Kidney capillary endothelial cell (primary cell): ENCODE results near the gene LIN9.
"Not testable (repeated sequence)": the region's sequence is repeated elsewhere in the genome, so short reads cannot be mapped to it uniquely, and the experiment has no call there.

Experiments
- DNase-seq: peaks from one replicate; pipeline ENCODE4 v3.0.0-alpha.2; 2018; ENCODE audit warnings: low spot score

LIN9 gene, protein sequence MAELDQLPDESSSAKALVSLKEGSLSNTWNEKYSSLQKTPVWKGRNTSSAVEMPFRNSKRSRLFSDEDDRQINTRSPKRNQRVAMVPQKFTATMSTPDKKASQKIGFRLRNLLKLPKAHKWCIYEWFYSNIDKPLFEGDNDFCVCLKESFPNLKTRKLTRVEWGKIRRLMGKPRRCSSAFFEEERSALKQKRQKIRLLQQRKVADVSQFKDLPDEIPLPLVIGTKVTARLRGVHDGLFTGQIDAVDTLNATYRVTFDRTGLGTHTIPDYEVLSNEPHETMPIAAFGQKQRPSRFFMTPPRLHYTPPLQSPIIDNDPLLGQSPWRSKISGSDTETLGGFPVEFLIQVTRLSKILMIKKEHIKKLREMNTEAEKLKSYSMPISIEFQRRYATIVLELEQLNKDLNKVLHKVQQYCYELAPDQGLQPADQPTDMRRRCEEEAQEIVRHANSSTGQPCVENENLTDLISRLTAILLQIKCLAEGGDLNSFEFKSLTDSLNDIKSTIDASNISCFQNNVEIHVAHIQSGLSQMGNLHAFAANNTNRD

GRCh38 chr1:226308723-226309397, at the start of gene LIN9:
LIN9 (minus strand) TSS chr1:226309164; CDS start chr1:226309139, 25 bp downstream.
- DNase-seq = peak; percentile 84

DNA sequence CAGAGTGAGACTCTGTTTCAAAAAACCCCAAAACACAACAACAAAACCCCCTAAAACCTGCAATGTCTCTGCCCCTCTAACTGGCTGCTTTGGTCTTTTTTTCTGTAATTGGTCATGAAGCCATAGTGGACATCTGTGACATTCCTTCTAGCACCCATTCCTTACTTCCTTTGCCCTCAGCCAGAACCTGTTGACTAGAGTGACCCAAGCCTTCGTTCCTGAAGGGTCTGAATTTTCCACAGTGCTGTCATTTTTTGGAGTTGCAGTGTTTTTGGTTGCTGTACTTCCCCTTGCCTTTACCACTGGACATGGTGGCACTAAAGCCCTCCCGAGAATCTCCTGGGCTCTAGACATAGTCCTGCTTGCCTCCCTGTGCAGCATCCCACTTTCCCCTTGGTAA, 48.5 kb upstream of the LIN9 start:
- no peak for DNase-seq

DNA sequence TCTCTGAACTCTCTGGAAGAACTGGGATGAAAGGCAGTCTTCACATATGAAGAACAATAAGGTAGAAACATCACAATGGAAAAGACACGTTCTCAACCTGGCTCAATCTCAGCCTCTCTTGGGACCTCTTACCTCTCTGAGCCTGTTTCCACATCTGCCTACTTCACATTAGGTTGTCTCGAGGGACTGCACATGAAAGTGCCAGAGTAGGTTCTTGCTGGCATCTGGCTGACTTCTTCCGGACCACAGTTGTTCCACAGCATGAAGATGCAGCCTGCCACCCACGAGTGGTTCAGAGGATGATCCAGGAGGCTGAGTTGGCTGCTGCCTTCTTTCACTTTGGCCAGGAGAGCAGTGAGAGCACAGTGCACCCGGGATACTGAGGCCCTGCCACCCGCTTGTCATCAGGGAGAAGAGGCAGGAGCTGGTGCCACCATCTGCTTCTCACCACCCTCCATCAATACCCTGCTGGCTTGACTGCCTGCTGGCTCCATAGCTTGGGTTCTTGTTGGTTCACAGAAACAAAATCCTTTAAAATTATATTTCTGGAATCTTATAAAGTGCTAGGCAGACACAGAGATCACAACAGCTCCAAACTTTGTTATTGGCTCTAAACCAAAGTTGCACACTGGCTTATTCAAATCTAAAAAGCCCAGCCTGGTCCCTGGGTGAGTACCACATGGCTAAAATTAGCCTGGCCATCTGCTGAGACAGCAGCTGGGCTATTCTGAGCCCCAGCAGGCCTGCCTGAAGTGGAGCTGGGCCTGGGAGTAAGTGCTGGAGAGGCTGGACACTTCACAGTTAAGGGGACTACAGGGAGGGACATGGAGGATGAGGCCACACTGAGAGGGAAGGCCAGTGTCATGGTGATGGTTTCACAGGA, 46.9 kb upstream of the LIN9 start:
- no peak for DNase-seq

DNA sequence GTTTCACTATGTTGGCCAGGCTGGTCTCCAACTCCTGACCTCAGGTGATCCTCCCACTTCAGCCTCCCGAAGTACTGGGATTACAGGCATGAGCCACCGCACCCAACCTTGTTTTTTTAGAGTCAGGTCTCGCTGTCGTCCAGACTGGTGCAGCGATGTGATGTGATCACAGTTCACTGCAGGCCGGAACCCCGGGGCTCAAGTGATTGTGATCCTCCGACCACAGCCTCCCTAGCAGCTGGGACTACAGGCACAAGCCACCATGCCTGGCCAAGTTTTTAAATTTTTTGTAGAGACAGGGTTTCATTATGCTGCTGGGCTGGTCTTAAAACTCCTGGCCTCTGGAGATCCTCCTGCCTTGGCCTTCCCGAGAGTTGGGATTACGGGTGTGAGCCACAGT, 46.1 kb upstream of the LIN9 start:
- DNase-seq = no peak

DNA sequence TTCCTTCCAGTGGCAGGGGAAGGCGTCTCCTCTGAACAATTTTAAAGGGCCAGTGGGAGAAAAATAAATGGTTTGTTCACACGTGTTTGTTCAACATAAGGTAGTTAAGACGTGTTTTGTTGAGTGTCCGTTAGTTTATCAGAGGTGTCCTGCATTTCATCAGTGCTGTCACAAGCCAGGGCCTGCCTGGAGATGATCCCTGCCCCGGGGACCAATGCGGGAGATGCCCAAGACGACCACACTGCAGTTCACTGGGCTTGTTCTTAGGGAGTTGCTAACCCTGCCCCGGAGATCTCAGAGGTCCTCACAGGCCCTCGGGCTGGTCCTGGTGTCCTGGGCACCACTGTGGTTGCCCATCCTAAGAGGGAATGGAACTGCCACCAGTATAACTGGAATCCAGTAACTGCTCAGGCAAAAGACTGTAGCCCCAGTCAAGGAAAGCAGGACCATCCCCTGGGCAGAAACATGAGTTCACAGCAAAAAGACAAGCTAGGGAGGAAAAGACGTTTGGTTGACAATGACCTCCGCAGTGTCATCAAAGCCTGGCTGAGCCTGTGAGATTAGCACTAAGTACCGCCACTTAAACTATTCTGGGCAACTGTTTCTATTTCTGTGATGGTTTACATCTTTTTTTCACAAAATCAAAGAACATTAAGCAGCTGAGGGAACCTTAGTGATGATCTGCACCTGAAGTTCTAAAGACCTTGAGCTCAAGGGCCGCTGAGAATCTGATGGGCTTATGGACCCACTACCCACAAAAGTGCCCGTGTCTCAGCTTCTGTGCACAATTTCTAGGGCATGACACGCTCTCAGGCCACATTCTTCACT, 44.9 kb upstream of the LIN9 start:
- DNase-seq = no peak

GRCh38 chr1:226351709-226352108, 42.7 kb upstream of the LIN9 start:
- DNase-seq = no peak

DNA sequence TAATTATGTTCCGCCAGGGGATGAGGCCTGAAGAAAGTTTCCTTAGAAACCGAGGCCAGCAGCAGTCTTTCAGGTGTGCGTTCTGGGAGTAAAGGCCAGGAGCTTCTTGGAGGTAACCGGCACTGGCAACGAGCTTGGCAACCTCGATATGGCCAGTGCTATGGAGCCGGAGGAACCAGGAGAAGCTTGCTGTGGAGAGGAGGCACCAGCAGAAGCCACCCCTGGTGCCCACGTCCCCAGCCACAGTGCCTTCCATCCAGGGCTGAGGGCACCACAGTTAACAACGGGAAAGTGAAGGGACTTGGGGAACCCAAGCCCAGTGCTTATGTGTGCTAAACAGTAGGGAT, 41.5 kb upstream of the LIN9 start:
- no peak for DNase-seq

- DNase-seq = no peak
Observed at GRCh38 chr1:226349801-226350518, 41.0 kb upstream of the LIN9 start.

GRCh38 chr1:226349081-226349480, 40.1 kb upstream of the LIN9 start:
- DNase-seq = no peak

DNA sequence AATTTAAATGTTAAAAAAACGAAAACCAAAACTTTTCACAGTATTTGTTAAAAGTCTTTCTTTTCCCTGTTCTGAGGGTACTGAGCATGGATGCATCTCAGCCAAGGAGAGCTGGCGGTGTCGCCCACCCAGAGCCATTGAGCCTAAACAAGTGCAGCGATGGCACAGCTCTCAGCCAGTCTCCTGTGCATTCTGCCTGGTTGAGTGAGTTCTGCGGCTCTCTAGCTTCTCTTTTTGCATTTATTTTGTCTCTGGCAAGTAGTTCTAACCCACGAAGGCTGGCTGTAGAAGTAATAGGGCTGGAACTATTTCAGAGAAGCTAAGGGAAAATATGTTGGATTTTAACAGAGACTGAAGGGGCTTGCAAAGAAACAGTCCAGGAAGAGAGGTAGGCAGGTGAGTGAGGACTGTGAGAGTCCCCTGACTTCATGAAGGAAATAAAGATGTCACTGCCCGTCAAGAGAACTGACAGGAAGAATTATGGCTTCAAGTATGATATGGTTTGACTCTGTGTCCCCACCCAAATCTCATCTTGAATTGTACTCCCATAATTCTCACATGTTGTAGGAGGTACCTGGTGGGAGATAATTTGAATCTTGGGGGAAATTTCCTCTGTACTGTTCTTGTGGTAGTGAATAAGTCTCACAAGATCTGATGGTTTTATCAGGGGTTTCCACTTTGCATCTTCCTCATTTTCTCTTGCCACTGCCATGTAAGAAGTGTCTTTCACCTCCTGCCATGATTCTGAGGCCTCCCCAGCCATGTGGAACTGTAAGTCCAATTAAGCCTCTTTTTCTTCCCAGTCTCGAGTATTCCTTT, 35.7 kb upstream of the LIN9 start:
- no peak for DNase-seq

- DNase-seq = no peak
Observed at GRCh38 chr1:226342656-226343055, 33.7 kb upstream of the LIN9 start.

GRCh38 chr1:226340111-226340510, 31.1 kb upstream of the LIN9 start:
- not testable (repeated sequence) for DNase-seq

DNA sequence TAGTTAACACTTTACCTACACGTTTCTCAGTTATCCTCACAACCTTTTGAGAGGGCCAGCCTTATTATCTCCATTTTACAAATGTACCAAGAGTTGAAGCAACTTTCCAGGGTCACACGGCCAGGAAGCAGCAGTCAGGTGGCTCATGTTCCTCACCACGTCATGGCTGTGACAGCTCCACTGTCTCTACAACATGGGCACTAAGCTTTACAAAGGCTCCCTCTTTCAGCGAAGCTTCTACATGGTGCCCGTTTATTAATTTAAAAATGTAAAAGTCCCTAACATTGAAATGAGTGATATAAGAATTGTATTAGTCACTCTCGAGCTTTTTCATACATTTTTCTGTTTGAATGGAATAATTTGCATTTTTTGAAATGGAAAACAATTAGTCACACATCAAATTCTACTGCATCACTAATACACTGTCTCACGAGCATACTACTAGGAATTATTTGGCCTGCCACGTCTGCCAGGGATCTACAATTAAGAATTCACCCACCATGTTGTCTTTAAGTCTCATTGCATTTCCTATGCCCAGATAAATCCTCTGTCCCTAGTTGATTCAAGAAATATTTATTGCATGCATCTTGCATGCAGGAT, 28.4 kb upstream of the LIN9 start:
- DNase-seq = no peak

DNA sequence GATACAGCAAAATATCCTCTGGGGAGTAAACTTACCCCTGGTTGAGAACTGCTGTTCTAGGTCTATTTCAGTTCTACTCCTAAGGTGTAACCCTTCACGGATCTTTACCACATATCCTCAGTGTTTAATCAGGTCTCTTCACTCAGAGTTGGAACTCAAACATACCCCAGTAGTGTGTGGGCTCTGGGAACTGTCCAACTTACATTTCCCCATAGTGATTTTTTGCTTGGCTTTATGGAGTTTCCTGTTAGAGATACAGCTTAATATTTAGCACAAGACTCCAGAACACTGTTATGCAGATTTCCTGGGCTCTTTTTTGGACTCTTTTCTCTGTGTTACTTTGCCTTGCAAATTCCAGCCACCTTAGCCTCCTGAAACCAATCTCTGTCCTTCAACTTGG, 26.7 kb upstream of the LIN9 start:
- no peak for DNase-seq

DNA sequence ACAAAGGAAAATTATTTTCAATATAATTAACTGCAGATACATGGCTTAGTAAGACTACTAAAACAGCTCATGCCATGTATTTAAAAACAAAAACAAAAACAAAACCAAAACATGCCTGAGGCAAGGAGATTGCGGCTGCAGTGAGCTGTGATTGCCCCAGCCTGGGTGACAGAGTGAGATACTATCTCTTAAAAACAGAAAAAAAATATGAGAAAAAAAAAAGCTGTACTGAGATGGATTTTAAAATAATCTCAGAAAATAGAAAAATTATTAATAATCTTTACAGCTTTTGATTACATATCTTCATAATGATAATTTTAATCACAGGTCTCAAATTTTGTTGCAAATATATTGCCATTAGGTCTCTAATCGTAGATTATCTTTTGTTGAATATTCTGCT, 24.0 kb upstream of the LIN9 start:
- no peak for DNase-seq

DNA sequence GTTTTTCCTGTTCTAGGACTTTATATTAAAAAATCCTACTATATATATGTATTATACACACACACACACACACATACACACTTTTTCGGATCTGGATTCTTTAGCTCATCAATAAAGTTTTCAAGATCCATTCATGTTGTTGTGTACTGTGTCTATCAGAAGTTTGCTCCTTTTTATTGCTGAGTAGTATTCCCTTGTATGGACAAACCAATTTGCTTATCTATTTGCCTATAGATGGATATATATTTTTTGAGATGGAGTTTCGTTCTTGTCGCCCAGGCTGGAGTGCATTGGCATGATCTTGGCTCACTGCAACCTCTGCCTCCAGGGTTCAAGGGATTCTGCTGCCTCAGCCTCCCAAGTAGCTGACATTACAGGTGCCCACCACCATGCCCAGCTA, 20.3 kb upstream of the LIN9 start:
- no peak for DNase-seq

DNA sequence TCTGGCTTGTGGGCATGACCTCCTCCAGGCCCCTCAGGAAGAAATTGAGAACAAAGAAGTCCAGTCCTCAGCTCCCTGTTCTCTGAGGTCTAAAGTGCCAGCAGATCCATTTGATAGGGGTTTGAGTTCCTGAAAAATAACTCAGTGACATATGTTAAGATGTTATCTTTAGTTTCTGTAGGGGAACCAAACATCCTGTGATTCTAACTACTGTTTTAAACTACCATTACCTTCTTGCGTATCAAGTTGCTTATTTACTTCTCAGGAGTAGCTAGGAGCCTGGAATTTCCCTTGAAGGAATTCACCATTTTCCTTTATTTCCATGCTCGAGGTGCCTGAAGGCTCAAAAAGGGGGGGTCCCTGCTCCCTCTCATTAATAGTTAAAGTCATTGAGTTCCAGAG, 18.8 kb upstream of the LIN9 start:
- no peak for DNase-seq

DNA sequence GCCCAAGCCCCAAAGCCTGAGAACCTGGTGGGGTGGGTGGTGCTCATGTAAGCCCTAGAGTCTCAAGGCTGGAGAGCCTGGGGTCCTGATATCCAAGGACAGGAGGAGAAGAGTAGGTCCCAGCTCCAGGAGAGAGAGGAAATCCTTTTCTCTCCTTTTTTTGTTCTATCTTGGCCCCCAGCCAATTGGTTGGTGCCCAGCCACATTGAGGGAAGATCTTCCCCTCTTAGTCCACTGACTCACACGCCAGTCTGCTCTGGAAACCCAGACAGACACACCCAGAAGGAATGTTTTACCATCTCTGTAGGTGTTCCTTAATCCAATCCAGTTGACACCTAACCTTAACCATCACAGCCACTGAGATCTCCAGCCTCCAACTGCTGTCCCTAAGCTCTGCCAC, 16.2 kb upstream of the LIN9 start:
- DNase-seq = no peak

GRCh38 chr1:226324479-226324878, 15.5 kb upstream of the LIN9 start:
- no peak for DNase-seq

DNA sequence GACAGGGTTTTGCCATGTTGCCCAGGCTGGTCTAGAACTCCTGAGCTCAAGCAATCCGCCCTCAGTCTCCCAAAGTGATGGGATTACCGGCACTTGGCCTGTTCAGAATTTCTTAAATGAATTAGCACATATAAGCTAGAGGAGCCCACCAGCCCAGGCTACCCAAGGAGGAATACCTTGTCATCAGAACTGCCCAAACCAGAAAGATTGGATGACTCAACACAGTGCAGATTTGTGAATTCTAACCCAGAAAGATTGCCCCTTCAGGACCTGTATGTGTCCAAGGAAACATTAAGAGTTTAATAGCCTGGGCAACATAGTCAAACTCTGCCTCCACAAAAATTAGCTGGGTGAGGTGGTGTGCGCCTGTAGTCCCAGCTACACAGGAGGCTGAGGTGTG, 14.0 kb upstream of the LIN9 start:
- DNase-seq = no peak
